Stimulated activated CD4-positive, alpha-beta T cell treated with anti-CD3 and anti-CD28 coated beads, Interleukin-12 subunit alpha, Interleukin-12 subunit beta, amount 100 ng/mL, for 24 hours (primary cell): ENCODE data around the gene MED7.
A peak's percentile ranks its signal among the peaks of the same experiment; 100 is the strongest.

ENCODE experiments used
- DNase-seq, 2 experiments: peaks; one replicate each; pipeline ENCODE4 v3.0.0-alpha.2; 2020; ENCODE audit warnings: low read depth in 2 of 2

The MED7 gene

DNA sequence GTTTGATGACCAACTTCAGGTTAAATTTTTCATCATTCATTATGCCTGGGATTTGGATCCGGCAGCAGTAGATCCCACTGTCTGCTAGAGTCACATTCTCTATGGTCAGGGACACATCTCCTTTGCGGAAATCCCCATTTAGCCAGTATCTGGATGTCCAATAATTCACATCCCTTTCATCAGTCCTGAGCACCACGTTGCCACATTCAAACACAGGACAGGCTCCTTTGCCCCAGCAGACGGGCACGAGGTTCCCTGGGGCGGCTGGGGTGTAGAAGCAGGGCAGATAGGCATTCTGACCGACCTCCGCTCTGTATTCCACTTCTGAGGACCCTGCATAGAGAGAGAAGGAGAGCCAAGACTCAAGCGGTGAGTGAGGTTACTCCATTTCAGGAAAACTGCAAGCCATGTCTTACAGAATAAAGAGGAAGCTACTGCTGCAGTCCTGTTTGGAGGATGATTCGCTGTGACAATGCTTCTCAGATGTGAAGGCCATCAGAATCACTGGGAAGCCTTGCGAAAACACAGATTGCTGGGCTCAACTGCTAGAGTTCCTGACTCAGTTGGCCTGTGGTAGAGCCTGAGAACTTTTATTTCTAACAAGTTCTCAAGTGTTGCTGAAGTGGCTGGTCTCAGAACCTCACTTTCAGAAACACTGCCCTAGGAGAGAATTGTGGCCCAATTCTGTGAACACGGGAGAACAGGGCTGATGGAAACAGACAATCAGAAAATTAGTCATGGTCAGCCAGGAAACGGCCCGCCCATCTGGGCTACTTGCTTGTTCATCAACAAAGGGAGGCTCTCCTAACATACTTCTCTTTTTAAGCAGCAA lies 35.8 kb downstream of the MED7 start:
- DNase-seq, result peak in 1 of 2 experiments; percentile 31

- DNase-seq, result peak in 1 of 2 experiments; percentile 15
These were observed 42.5 kb downstream of the MED7 start for GRCh38 chr5:157100140-157100679.

DNA sequence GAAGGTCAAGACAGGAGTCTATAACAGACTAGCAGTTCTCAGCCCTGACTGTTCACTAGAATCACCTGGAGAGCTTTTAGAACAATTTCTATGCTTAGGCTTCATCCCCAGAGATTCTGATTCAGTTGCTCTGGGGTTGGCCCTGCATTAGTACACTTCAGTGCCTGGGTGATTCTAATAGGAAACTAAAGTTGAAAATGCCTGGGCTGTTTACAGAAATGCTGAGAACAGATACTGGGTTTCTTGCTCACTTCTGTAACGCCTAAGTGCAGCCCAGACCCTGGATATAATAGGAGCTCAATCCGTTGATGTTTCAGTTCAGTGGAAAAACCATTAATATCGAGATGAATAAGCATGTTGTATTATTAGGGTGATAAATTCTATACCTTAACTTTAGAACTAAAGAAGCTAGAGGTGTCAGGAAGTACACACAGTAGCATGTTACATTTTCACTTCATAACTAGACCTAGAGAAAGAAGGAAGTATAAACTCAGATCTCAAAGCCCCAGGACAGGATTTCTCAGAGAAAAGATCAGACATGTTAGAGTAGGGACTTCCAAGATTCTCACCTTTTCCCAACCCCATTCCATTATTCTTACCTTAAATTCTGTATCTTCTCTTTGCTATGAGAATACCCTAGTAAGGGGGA lies 54.2 kb downstream of the MED7 start:
- DNase-seq, result no peak
